Endometrial microvascular endothelial cells (primary cell): Measurements from ENCODE around the gene S100A9. TPM values are rescaled to one million over a fixed set of nuclear protein-coding genes. Genes with fewer than 3 reads are reported as not detected.

ENCODE experiments used
- in situ Hi-C: cut with HindIII; loops from 2 replicates; pipeline ENCODE4 v1.10.0; 2017; ENCODE audit warnings: low sequenced_read_pairs, low pct_unique_long_range_greater_than_20kb; ENCODE audit errors: inconsistent ontology term
- total RNA-seq: library from RNA; depleted of rRNA; stranded (reverse); fragments of >200 nt; gene quantifications from one replicate; pipeline ENCODE4 v1.2.3, GENCODE V29; 2015; ENCODE audit errors: inconsistent ontology term

Gene S100A9
- total RNA-seq, 1 donor from 2014 or later = not detected

GRCh38 chr1:153356392-153357075 is 1.1 kb upstream of the S100A9 start:
- in situ Hi-C loops = loop anchor here (25.0 kb wide), 1 partner anchor 131 kb away; no protein-coding TSS in a partner anchor

GRCh38 chr1:153357076-153357852 is 390 bp upstream of the S100A9 start:
- in situ Hi-C loops = loop anchor here (25.0 kb wide), 1 partner anchor 130 kb away; no protein-coding TSS in a partner anchor

GRCh38 chr1:153358691-153358975 is 979 bp downstream of the S100A9 start:
- in situ Hi-C loops = loop anchor here (25.0 kb wide), 1 partner anchor 129 kb away; no protein-coding TSS in a partner anchor

GRCh38 chr1:153359241-153359640 is 1.6 kb downstream of the S100A9 start:
- in situ Hi-C loops = loop anchor here (25.0 kb wide), 1 partner anchor 128 kb away; no protein-coding TSS in a partner anchor

GRCh38 chr1:153360190-153360589 is 2.5 kb downstream of the S100A9 start:
- in situ Hi-C loops = loop anchor here (25.0 kb wide), 1 partner anchor 127 kb away; no protein-coding TSS in a partner anchor

- in situ Hi-C loops = loop anchor here (25.0 kb wide), 1 partner anchor 126 kb away; no protein-coding TSS in a partner anchor
Measured at GRCh38 chr1:153360592-153361479, 3.2 kb downstream of the S100A9 start.

- in situ Hi-C loops = loop anchor here (25.0 kb wide), 1 partner anchor 126 kb away; no protein-coding TSS in a partner anchor
Measured at GRCh38 chr1:153361480-153362109, 3.9 kb downstream of the S100A9 start.

GRCh38 chr1:153362187-153362775 is 4.6 kb downstream of the S100A9 start:
- in situ Hi-C loops = loop anchor here (25.0 kb wide), 1 partner anchor 125 kb away; no protein-coding TSS in a partner anchor

- in situ Hi-C loops = loop anchor here (25.0 kb wide), 1 partner anchor 124 kb away; no protein-coding TSS in a partner anchor
Measured at GRCh38 chr1:153363641-153364040, 6.0 kb downstream of the S100A9 start.

- in situ Hi-C loops = loop anchor here (25.0 kb wide), 1 partner anchor 123 kb away; no protein-coding TSS in a partner anchor
Measured at GRCh38 chr1:153364156-153364555, 6.5 kb downstream of the S100A9 start.

- in situ Hi-C loops = loop anchor here (25.0 kb wide), 1 partner anchor 122 kb away; no protein-coding TSS in a partner anchor
Measured at GRCh38 chr1:153364766-153365666, 7.4 kb downstream of the S100A9 start.

GRCh38 chr1:153365696-153366095 is 8.0 kb downstream of the S100A9 start:
- in situ Hi-C loops = loop anchor here (25.0 kb wide), 1 partner anchor 122 kb away; no protein-coding TSS in a partner anchor

GRCh38 chr1:153366261-153366660 is 8.6 kb downstream of the S100A9 start:
- in situ Hi-C loops = loop anchor here (25.0 kb wide), 1 partner anchor 121 kb away; no protein-coding TSS in a partner anchor

GRCh38 chr1:153367090-153367489 is 9.4 kb downstream of the S100A9 start:
- in situ Hi-C loops = loop anchor here (25.0 kb wide), 1 partner anchor 120 kb away; no protein-coding TSS in a partner anchor

GRCh38 chr1:153368495-153368894 is 10.8 kb downstream of the S100A9 start:
- in situ Hi-C loops = loop anchor here (25.0 kb wide), 1 partner anchor 119 kb away; no protein-coding TSS in a partner anchor

GRCh38 chr1:153370146-153370545 is 12.5 kb downstream of the S100A9 start:
- in situ Hi-C loops = loop anchor here (25.0 kb wide), 1 partner anchor 117 kb away; no protein-coding TSS in a partner anchor

GRCh38 chr1:153371231-153371630 is 13.6 kb downstream of the S100A9 start:
- in situ Hi-C loops = loop anchor here (25.0 kb wide), 1 partner anchor 116 kb away; no protein-coding TSS in a partner anchor
